Fibroblast of upper back skin (primary cell): ENCODE results near the gene GAB2.

ENCODE experiments used
- DNase-seq: peaks from one replicate; pipeline ENCODE4 v3.0.0-alpha.2; 2013

The GAB2 gene

DNA sequence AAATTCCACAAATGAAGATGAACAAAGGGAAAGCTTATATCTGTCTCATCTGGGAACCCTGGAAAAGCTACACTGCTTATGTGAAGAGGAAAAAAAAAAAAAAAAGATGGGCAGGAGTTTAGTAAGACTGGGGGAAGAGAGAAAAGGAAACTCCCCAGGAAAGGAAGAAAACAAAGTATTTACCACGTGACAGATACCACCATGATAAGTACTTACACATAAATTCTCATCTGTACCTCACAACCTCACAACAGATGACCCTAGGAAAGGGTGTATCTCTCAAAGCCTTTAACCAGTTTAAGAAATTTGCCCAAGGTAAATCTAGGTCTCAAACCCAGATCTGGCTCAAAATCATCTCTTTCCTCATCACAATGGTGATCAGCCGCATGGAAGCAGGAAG is 77.1 kb downstream of the GAB2 start:
- DNase-seq = no peak

DNA sequence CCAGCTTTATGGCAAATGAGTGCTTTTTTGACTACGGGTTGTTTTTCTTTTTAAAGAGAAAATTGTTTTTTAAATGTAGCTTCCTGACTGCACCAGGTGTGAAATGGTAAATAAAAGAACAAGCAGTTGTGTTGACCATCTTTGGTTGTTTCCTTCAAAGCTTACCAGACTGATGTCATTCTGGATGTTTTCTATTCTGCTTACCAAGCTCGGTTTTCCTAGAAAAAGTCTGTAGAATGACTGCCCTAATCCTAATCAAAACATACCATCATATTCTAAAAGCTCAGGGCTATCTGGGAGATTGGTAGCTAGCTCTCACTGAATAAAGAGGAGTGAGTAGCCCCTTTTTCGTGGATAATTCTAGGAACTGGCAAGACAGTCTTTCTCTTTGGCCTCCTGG is 77.7 kb downstream of the GAB2 start:
- no peak for DNase-seq

DNA sequence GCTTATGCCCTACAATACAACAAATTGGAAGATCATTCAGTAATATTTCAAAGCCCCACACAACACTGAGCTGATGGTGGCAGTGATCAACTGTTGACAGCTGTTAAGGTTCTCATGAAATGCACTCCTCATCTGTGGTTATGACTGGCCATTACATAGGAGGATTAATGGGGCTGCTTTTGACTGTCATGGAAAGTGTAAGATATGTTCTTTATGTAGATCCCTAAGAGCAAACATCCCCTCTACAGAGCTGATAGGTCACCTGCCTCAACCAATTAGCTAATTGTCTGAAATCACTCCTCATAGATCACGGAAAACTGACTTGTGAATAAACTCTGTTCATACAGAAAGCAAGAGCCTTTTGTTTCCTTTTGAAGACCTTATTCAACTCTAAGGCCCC is 78.1 kb downstream of the GAB2 start:
- no peak for DNase-seq

- DNase-seq = no peak
Observed at GRCh38 chr11:78338702-78339101, 78.9 kb downstream of the GAB2 start.

DNA sequence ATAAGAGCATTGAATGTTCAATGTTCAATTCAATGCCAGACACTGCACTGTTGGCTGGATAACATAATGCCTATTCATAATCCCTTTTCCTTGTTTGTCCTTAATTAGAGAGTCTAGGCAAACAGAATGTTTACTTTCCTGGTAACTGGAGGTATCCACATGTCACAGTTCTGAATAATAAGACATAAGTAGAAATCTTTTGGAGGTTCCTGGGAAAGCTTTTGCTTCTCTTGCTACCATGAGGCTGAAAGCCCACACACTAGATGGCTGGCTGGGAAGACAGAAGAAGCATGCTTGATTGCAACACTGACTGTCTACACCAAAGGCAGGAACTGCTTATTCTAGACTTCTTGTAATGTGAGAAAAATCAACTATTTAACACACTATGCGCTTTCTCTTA is 79.5 kb downstream of the GAB2 start:
- no peak for DNase-seq

DNA sequence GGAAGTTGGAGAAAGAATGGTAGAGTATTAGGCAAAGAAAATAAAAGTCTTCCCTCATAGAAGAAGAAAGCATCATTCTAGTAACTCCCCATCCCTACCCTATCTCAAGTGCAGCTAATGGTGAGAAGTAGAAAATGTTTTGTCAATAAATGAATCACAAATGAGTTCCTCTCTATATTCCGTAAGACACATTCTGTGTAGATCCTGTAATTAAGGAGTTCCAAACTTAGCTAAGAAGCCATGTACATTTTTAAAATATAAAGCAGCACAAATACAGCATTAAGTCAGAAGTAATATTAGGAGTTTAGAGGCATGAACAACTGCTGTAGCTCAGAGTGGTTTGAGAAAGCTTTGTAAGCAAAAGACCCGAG is 80.1 kb downstream of the GAB2 start:
- no peak for DNase-seq

DNA sequence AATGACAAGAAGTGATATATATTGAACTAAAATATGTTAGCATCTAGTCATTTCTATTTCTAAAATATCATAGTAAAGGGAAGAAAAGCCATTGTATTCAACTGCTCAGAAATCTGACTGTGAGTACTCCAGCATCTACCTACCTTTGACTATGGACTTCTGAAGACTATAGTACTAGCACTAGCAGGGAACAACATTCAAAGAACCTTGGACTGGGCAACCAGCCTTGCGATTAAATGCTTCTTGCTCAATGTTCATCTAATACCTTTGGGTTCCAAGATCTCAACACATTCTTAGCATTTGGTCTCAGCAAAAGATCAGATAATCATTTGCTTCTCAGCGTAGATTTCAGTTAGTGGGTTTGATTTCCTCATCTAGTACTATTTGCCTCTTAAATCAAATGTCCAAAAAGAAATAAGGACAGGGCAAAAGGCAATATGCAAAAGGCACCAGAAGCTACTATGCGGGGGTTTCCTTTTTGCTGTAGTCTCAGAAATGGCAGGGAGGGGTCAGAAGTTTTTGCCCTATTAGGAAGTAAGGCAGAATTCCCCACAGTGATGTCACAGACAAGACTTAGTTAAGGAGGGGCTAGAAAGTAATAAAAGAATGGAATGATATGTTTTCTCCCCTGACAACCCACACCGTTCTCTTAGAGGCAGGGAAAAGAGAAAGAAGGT is 80.6 kb downstream of the GAB2 start:
- no peak for DNase-seq

DNA sequence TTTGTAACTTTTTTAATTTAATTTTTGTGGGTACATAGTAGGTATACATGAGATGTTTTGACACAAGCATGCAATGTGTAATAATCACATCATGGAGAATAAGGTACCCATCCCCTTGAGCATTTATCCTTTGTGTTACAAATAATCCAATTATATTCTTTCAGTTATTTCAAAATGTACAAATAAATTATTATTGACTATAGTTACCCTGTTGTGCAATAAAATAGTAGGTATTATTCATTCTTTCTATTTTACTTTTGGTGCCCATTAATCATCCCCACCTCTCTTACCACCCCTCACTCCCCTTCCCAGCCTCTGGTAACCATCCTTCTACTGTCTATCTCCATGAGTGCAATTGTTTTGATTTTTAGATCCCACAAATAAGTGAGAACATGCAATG is 83.5 kb downstream of the GAB2 start:
- no peak for DNase-seq

- no peak for DNase-seq
Observed at GRCh38 chr11:78332872-78333271, 84.7 kb downstream of the GAB2 start.

DNA sequence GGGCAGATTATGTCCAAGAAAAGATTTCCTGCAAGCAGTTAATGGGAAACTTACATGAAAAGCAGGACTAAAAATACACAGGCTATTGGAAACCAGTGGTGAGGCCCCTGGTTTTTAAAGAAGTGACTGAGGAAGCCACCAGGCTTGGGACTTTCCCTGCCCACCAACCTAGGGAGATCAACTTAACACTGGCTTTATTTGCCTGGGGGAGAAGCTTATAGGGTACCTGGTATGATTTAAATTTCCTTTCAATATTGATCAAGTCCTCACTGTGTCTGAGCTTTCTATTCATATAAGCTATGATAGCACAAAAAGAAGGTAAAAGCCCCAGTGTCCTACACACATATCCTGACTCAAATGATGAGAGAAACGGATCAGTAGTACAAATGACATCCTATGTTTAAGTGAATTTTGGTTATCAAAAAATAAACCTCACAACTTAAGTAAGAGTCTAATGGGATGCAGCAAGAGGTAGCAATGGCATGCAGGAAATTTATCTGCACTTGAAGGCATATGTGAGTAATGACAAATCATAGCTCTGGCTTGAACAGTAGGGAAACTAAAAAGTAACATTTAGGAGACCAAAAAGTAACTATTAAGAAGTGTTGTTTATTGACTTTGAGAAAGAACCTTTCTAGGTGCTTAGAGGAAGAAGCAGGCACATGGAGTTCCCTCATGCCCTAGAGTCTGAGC is 85.3 kb downstream of the GAB2 start:
- DNase-seq = peak; percentile 30

DNA sequence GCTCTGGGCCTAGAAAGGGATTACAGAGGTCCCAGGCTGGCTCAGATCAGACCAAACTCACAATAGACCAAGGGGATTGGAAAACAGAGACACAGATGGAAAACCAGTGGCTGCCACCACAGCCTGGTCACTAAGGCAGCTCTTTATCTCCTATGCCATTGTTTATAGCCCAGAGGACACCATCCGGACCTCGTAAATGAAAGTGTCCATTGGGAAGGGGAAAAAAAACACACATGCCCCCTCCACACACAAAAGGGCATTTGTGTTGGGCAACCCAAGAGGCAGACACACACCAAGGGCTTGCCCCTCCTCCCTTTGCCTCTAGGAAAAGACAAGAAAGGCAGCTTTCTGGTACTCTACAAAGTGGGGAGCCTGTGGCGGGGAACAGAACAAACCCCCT is 85.9 kb downstream of the GAB2 start:
- DNase-seq = no peak

DNA sequence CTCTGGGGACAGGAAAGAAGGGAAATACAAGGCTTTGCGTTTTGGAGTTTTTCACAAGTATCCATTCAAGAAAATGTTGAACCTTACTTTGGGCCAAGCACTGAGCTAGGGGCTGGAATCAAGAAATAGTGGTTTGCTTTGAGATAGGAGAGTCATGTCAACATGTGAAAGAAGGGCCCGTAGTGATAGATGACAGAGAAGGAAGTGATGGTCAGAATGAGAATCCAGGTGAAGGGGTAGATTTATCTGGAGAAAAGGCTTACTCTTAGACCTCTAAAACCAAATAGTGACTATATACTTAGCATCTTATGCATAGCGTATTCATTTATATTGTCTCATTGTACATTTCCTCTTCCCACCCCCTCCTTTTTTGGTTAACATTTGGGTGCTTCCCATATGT is 87.3 kb downstream of the GAB2 start:
- DNase-seq = no peak

DNA sequence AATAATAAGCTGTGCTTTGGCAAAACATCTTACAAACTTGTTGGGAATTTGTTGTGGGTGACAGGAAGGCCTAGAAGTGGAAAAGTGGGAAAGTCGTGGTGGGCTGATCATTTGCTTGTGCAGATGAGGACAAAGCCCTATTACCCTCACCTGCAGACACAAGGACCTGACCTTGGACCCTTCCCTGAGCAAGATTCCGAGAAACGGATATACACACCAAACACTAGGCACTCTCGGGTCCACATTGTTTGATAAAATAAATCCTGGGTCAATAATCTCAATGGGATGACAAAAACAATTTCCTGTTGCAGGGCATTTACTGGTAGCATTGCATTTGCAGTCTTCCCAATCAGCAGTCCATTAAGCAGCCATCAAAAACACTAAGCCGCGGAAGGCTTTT is 89.7 kb downstream of the GAB2 start:
- no peak for DNase-seq

DNA sequence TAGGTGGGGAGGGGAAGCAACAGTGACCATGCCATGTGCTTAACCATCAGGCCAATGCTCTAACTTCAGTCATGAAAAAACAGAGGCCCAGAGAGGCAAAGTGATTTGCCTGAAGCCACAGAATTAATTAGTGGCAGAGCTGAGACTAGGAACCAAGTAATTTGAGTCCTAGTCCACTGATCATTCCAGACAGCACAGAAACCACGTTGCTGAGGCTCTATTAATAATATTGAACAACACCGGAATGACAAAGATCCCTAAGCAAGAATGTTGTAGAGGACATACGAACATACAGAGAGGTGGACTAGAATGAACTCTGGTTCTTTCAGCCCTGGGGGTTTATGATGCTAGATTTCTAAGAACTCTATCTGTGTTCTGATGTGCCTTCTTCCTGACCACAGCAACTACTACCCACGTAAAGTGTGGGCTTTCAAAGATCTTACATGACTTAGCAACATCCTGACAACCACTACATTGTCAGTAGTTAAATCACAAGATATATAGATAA is 92.3 kb downstream of the GAB2 start:
- DNase-seq = no peak

DNA sequence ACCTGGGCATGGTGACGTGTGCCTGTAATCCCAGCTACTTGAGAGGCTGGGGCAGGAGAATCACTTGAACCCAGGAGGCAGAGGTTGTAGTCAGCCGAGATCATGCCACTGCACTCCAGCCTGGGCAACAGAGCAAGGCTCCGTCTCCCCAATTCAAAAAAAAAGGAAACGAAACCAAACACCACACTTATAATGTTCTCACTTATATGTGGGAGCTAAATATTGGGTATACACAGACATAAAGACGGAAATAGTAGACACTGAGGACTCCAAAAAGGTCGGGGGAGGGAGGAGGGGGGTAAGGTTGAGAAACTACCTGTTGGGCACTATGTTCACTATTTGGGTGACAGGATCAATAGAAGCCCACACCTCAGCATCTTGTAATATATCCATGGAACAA is 94.3 kb downstream of the GAB2 start:
- no peak for DNase-seq

DNA sequence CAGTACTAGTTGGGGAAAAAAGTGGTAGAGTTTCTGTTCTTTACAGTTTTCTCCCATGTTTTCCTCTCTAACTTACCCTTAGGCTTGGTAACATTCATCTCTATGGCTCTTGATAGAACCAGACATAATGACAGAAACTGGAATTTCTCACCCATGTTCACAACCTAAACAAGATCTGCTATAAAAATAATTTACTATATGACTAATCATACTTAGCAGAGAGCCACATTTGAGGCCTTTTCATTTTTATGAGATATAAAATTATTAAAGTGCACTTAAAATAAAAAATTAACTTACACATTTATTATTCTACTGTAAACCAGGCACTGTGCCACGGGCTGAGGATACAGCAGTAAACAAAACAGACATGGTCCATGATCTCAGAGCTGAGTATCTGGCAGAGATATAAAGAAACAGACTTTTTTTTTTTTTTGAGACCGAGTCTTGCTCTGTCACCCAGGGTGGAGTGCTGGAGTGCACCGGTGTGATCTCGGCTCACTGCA is 98.1 kb downstream of the GAB2 start:
- DNase-seq = peak; percentile 25

DNA sequence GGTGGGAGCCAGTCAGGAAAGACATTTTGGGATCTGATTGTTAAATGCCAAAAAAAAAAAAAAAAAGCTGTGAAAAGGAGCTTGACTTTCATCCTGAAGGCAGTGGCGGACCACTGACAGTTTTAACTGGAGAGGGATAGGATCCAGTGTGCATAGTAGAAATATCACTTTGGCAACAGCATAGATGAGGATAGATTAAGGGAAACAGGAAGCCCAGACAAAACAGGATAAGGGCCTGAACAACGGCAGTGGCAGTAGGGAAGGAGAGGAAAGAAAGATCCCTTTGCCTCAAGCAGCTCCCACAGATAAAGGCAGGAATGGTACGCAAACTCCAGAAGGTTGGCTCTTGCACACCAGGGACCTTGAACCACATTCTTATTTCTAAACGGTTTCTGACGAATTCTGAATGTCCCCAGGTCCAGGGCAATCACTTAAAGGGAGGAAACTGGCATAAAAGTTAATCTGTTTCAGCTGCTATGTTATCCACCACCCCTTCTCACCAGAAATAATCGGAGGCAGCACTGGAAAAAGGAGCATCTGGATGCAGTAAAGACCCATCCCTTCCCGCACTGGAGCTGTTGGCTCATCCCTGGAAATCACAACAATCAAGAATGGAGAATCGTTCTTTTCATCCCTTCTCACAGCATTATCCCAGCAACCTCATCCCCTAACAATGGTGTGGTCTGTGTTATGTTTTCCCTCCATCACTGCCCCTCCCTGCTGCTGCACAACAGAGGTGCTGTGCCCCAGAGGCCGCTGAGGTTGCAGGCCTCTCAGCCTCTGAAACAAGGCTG is 99.1 kb downstream of the GAB2 start:
- DNase-seq = peak; percentile 19

DNA sequence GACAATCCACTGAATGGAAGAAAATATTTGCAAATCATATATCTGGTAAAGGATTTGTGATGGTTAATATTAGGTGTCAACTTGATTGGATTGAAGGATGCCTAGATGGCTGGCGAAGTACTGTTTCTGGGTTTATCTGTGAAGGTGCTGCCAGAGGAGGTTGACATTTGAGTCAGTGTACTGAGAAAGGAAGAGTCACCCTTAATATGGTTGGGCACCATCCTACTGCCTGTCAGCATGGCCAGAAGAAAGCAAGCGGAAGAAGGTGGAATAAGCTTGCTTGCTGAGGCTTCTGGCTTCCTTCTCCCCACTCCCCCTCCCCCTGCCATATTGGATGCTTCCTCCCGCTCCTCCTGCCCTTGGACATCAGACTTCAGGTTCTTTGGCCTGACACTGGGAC is 101.9 kb downstream of the GAB2 start:
- no peak for DNase-seq

DNA sequence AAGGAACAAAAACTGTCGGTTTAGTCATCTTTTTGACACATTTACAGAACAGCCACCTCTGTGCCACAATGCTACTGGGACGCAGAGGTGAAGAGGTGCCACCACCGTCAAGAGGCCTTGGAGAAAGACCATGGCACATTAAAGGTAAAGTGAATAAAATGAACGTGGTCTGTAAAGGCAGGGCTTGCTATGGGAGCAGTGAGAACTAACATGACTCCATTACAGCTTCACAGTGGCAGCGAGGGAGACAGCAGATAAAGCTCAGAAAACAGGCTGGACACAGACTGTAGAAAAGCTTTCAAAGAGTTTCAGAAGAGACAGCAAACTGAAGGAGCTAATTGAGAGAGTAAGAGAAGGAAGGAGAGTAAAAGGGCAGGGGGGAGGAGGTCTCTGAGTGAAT is 102.9 kb downstream of the GAB2 start:
- DNase-seq = no peak

GRCh38 chr11:78313898-78314297 is 103.7 kb downstream of the GAB2 start:
- DNase-seq = no peak

DNA sequence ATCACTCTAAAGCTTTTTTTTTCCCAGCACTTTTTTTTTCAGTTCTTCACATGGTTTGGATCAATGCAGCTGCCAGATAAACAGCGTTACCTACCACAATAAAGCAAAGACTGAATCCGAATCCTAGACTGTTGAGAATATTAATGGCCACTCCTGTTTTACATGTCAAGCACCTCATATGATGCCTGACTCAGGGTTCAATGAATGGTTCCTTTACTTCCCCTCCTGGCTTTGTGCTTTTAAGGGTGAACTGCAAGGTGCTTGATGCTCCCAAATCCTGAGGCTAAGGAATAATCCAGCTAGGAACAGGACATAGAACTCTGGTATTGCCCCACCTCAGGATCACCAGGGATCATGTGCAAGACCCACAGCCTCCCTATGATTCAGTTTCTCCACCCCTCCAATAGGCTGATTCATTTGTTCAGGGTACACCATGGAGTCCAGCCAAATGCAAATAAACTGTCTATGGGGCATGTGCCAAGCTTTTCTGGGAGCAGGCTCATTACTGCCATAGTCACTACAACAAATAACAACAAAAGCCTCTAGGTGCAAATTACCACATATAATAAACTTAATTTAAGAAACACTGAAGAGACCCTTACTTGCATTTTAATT is 104.3 kb downstream of the GAB2 start:
- DNase-seq = peak; percentile 54

GRCh38 chr11:78312712-78313111 is 104.9 kb downstream of the GAB2 start:
- DNase-seq = no peak

DNA sequence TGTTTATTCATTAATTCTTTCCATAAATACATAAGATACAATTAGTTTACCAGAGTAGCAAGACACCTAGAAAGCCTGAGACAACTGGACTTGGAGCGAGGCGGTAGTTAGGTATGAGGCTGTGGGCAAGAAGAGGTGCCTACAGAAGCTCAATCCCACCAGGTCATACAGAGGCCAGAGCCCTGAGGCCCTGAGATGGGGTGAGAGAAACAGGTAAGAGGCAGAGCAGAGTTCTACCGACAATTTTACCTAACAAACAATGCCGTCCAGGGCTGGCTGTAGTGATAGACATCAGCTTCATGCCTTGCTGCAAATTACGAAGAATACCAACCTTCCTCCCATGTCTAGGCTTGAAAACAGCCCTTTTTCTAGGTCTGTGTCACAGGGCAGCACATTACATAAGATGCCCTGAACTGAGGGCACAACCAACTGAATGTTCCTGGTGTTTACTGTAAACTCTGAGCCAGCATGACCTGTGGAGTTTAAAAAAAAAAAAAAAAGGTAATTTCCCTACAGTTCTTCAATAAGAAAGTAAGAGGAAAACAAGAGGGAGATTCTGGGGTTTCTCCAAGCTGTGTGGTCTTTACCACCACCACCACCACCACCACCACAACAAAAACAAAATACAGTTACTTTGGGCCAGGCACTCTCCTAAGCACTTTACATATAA is 105.8 kb downstream of the GAB2 start:
- no peak for DNase-seq
